ENCODE measurements around the gene PSMD4. TPM values are rescaled to one million over a fixed set of nuclear protein-coding genes. Genes with fewer than 3 reads are reported as not detected.

The PSMD4 gene
- polyA plus RNA-seq, 1 donor (not counting 4 experiments of a cell fraction or from before 2014, with no cell fraction given): 219 TPM

DNA sequence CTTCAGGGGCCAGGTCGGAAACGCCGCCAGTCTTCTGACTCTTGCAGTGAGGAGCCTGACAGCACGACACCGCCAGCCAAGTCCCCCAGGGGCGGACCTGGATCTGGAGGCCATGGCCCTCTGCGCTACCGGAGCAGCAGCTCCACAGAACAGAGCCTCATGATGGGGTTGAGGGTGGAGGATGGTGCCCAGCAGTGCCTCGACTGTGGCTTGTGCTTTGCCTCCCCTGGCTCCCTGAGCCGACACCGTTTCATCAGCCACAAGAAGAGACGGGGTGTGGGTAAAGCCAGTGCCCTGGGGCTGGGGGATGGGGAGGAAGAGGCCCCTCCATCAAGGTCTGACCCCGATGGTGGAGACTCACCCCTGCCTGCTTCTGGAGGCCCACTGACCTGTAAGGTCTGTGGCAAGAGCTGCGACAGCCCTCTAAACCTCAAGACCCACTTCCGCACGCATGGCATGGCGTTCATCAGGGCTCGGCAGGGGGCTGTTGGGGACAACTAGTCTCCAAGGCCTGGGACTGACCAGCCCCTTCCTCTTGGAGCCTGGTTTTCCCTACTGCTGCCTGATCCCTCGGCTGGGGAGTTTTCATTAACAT, 36.3 kb downstream of the PSMD4 start:
- no peaks in the 10 kb centered on the region for H3K9me3 ChIP-seq (ENCODE audit: control insufficient read depth, low read depth, low read length)
- no peak overlapping the region for H3K9ac ChIP-seq (ENCODE audit: control insufficient read depth, extremely low read depth, insufficient read depth, low read length)
- no peak overlapping the region for H3K4me3 ChIP-seq (ENCODE audit: control insufficient read depth in 2 of 3, extremely low read depth in 1 of 3, insufficient read depth in 2 of 3, low read depth in 1 of 3, low read length in 3 of 3)
- no peaks in the 10 kb centered on the region for H3K4me1 ChIP-seq (ENCODE audit: control insufficient read depth, extremely low read depth, insufficient read depth, low read length)
- H3K4me2 ChIP-seq (ENCODE audit: control insufficient read depth, extremely low read depth, insufficient read depth, low read depth, low read length): no peak overlapping the region
- no peaks in the 10 kb centered on the region for H4K20me1 ChIP-seq (ENCODE audit: control insufficient read depth, extremely low read depth, insufficient read depth, low read length)
- peaks cover 8% of the 10 kb centered on the region for H3K79me2 ChIP-seq (ENCODE audit: control insufficient read depth, insufficient read depth, low read length)
- no peak for TF ChIP-seq EZH2 (IDR thresholded peaks at IDR 0.05; ENCODE audit: low read length)
- TF ChIP-seq, protein P1, sequence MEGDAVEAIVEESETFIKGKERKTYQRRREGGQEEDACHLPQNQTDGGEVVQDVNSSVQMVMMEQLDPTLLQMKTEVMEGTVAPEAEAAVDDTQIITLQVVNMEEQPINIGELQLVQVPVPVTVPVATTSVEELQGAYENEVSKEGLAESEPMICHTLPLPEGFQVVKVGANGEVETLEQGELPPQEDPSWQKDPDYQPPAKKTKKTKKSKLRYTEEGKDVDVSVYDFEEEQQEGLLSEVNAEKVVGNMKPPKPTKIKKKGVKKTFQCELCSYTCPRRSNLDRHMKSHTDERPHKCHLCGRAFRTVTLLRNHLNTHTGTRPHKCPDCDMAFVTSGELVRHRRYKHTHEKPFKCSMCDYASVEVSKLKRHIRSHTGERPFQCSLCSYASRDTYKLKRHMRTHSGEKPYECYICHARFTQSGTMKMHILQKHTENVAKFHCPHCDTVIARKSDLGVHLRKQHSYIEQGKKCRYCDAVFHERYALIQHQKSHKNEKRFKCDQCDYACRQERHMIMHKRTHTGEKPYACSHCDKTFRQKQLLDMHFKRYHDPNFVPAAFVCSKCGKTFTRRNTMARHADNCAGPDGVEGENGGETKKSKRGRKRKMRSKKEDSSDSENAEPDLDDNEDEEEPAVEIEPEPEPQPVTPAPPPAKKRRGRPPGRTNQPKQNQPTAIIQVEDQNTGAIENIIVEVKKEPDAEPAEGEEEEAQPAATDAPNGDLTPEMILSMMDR (optimal IDR thresholded peaks at IDR 0.05 in 1 of 3, IDR thresholded peaks at IDR 0.05 in 1 of 3, conservative IDR thresholded peaks at IDR 0.05 in 1 of 3; ENCODE audit: extremely low read depth in 1 of 3, insufficient read depth in 2 of 3, low read length in 3 of 3): no peak
- no peak for FAIRE-seq
- peaks cover 27 to 54% of the 10 kb centered on the region in 2 experiments for H3K36me3 ChIP-seq (ENCODE audit: control insufficient read depth in 2 of 2, extremely low read depth in 1 of 2, insufficient read depth in 2 of 2, low read length in 2 of 2)
- no peaks in the 10 kb centered on the region for H3K9me1 ChIP-seq (ENCODE audit: control insufficient read depth, extremely low read depth, insufficient read depth, low read length)
- no peak overlapping the region for H3K27ac ChIP-seq (ENCODE audit: control insufficient read depth, insufficient read depth, low read length)
- no peaks in the 10 kb centered on the region for H3K27me3 ChIP-seq (ENCODE audit: control insufficient read depth, extremely low read depth, insufficient read depth, low read length)
- dilution Hi-C loops (cut with MboI; ENCODE audit: extremely low pct_ligation_motif_present, low sequenced_read_pairs): no loop called here
- H2AFZ ChIP-seq (ENCODE audit: control insufficient read depth, low read length): no peak overlapping the region
- no peak for DNase-seq (ENCODE audit: low read depth, low spot score)

DNA sequence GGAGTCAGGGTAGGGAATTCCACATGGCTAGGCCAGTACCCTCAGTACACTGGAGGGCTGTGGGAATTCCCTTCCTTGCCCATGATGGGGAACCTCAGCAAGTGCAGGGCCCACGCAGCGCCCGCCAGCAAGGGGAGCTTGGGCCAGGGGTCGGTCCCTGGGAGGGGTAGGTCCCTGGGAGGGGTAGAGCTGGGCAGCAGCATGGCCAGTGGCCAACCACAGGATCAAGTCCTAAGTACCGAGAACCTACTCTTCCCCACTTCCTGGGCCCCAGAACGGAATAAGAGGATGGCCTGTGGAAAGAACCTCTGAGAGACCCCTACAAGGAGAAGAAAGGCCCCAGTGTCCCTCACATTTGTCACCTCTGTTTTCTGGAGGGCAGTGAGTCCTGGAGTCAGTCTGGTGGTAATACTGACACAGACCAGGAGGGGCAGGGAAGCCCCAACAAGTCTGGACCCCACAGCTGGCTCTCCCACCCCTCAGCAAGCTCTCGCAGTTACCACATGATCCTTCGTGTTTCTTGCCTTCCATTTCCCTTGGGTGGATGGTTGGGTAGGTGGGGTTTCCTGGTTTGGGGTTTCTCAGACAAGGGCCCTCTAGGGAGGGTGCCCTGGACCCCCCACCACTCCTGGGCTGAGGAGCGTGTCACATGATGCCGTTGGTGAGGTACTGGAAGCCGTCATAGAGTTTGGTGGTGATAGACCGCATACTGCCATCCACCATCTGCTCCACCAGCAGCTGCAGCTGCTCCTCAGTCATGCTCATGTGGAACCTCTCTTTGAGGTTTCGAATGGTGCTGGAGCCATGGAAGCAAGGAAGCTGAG, 37.9 kb downstream of the PSMD4 start:
- H3K27me3 ChIP-seq (ENCODE audit: control insufficient read depth, extremely low read depth, insufficient read depth, low read length): no peaks in the 10 kb centered on the region
- no peaks in the 10 kb centered on the region for H3K4me1 ChIP-seq (ENCODE audit: control insufficient read depth, extremely low read depth, insufficient read depth, low read length)
- H3K4me3 ChIP-seq (ENCODE audit: control insufficient read depth in 2 of 3, extremely low read depth in 1 of 3, insufficient read depth in 2 of 3, low read depth in 1 of 3, low read length in 3 of 3): no peak overlapping the region
- no peak overlapping the region for H3K4me2 ChIP-seq (ENCODE audit: control insufficient read depth, extremely low read depth, insufficient read depth, low read depth, low read length)
- H3K9ac ChIP-seq (ENCODE audit: control insufficient read depth, extremely low read depth, insufficient read depth, low read length): no peak overlapping the region
- DNase-seq (ENCODE audit: low read depth, low spot score) (no peak), FAIRE-seq (no peak)
- dilution Hi-C loops (cut with MboI; ENCODE audit: extremely low pct_ligation_motif_present, low sequenced_read_pairs): no loop called here
- H4K20me1 ChIP-seq (ENCODE audit: control insufficient read depth, extremely low read depth, insufficient read depth, low read length): no peaks in the 10 kb centered on the region
- no peaks in the 10 kb centered on the region for H3K9me1 ChIP-seq (ENCODE audit: control insufficient read depth, extremely low read depth, insufficient read depth, low read length)
- no peak overlapping the region for H2AFZ ChIP-seq (ENCODE audit: control insufficient read depth, low read length)
- H3K27ac ChIP-seq (ENCODE audit: control insufficient read depth, insufficient read depth, low read length): no peak overlapping the region
- peaks cover 27 to 41% of the 10 kb centered on the region in 2 experiments for H3K36me3 ChIP-seq (ENCODE audit: control insufficient read depth in 2 of 2, extremely low read depth in 1 of 2, insufficient read depth in 2 of 2, low read length in 2 of 2)
- H3K79me2 ChIP-seq (ENCODE audit: control insufficient read depth, insufficient read depth, low read length): peaks cover 5% of the 10 kb centered on the region
- no peaks in the 10 kb centered on the region for H3K9me3 ChIP-seq (ENCODE audit: control insufficient read depth, low read depth, low read length)
- no peak for TF ChIP-seq EZH2 (IDR thresholded peaks at IDR 0.05; ENCODE audit: low read length)
- TF ChIP-seq, protein P1 (optimal IDR thresholded peaks at IDR 0.05 in 1 of 3, IDR thresholded peaks at IDR 0.05 in 1 of 3, conservative IDR thresholded peaks at IDR 0.05 in 1 of 3; ENCODE audit: extremely low read depth in 1 of 3, insufficient read depth in 2 of 3, low read length in 3 of 3): no peak
